ENCODE results near the gene GGTLC1. TPM values are rescaled to one million over a fixed set of nuclear protein-coding genes. Genes with fewer than 3 reads are reported as not detected.

The GGTLC1 gene
- total and polyA plus RNA-seq, 2 experiments from 2014 or later, result not detected

DNA sequence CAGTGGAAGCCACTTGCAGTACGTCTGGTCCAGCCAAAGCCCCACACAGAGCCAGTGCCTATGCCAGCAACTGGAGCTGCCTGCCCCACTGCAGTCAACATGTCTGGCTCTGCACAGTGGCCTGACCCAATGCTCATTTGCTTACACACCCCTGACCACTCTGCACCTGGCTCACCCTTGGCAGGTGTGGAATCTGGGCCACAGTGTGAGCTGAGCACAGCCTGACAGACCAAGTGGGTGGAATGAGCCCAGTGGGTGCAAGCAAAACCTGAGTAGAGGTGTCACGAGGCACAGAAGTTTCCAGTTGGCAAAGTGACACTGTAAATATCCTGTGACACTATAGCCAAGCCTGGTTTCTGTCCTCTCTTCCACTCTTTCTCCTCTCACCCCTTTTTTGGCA, 49.5 kb downstream of the GGTLC1 start (continued):
- TF ChIP-seq ZNF114 (CRISPR knock-in tag; IDR thresholded peaks at IDR 0.05), result no peak

DNA sequence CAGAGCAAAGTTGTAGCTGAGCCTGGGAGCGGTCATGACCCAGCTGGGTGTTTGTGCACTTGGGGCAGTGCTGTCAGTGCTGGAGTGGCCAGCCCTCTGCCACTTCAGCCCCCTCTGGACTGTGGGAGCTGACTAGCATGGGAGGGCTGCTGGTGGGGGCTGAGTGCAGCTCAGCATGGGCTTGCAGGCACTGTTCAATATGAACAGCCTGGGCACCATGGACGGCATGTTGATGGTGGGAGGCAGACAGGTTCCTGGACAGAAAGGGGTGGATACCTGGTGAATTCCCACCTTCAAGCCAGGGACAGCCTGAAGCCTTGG, 50.5 kb downstream of the GGTLC1 start:
- Mint-ChIP-seq H3K9me3 (peaks cover 8% of the 10 kb centered on the region), H3K4me1 (no peaks in the 10 kb centered on the region), H3K4me3 (no peak overlapping the region), H3K36me3 (ENCODE audit: low read depth) (peaks cover 3% of the 10 kb centered on the region; the same call in 2 of the 3 replicates), H3K27me3 (ENCODE audit: insufficient read depth, low read depth, poor library complexity) (no peaks in the 10 kb centered on the region), H3K27ac (no peak overlapping the region)
- no peaks in the 10 kb centered on the region for H3K27me3 ChIP-seq (ENCODE audit: insufficient read depth)
- DNase-seq (ENCODE audit: low spot score) (no peak), ATAC-seq (no peak)
- H3K27ac ChIP-seq (ENCODE audit: low read depth), result no peak overlapping the region
- H2AFZ ChIP-seq, result no peak overlapping the region
- H3K4me2 ChIP-seq, result no peak overlapping the region
- no peaks in the 10 kb centered on the region for H4K20me1 ChIP-seq (replicated peaks; ENCODE audit: insufficient read depth)
- no peak overlapping the region for H3K4me3 ChIP-seq
- H3F3A ChIP-seq (replicated peaks; ENCODE audit: low read depth), result no peaks in the 10 kb centered on the region
- H3K4me1 ChIP-seq (ENCODE audit: insufficient read depth), result no peaks in the 10 kb centered on the region
- H3K36me3 ChIP-seq (ENCODE audit: insufficient read depth), result no peaks in the 10 kb centered on the region
- no peaks in the 10 kb centered on the region for H3K79me2 ChIP-seq (replicated peaks; ENCODE audit: insufficient read depth)
- peaks cover 10% of the 10 kb centered on the region for H3K9me2 ChIP-seq (ENCODE audit: insufficient read depth)
- TF ChIP-seq, protein P1, sequence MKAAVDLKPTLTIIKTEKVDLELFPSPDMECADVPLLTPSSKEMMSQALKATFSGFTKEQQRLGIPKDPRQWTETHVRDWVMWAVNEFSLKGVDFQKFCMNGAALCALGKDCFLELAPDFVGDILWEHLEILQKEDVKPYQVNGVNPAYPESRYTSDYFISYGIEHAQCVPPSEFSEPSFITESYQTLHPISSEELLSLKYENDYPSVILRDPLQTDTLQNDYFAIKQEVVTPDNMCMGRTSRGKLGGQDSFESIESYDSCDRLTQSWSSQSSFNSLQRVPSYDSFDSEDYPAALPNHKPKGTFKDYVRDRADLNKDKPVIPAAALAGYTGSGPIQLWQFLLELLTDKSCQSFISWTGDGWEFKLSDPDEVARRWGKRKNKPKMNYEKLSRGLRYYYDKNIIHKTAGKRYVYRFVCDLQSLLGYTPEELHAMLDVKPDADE (IDR thresholded peaks at IDR 0.05), result no peak
- TF ChIP-seq, protein P2, sequence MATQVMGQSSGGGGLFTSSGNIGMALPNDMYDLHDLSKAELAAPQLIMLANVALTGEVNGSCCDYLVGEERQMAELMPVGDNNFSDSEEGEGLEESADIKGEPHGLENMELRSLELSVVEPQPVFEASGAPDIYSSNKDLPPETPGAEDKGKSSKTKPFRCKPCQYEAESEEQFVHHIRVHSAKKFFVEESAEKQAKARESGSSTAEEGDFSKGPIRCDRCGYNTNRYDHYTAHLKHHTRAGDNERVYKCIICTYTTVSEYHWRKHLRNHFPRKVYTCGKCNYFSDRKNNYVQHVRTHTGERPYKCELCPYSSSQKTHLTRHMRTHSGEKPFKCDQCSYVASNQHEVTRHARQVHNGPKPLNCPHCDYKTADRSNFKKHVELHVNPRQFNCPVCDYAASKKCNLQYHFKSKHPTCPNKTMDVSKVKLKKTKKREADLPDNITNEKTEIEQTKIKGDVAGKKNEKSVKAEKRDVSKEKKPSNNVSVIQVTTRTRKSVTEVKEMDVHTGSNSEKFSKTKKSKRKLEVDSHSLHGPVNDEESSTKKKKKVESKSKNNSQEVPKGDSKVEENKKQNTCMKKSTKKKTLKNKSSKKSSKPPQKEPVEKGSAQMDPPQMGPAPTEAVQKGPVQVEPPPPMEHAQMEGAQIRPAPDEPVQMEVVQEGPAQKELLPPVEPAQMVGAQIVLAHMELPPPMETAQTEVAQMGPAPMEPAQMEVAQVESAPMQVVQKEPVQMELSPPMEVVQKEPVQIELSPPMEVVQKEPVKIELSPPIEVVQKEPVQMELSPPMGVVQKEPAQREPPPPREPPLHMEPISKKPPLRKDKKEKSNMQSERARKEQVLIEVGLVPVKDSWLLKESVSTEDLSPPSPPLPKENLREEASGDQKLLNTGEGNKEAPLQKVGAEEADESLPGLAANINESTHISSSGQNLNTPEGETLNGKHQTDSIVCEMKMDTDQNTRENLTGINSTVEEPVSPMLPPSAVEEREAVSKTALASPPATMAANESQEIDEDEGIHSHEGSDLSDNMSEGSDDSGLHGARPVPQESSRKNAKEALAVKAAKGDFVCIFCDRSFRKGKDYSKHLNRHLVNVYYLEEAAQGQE (IDR thresholded peaks at IDR 0.05; ENCODE audit: unreplicated experiment), result no peak
- TF ChIP-seq STAT1 (IDR thresholded peaks at IDR 0.05; ENCODE audit: unreplicated experiment), result no peak
- no peak for TF ChIP-seq JUNB (IDR thresholded peaks at IDR 0.05; ENCODE audit: unreplicated experiment)
- TF ChIP-seq, protein P3, sequence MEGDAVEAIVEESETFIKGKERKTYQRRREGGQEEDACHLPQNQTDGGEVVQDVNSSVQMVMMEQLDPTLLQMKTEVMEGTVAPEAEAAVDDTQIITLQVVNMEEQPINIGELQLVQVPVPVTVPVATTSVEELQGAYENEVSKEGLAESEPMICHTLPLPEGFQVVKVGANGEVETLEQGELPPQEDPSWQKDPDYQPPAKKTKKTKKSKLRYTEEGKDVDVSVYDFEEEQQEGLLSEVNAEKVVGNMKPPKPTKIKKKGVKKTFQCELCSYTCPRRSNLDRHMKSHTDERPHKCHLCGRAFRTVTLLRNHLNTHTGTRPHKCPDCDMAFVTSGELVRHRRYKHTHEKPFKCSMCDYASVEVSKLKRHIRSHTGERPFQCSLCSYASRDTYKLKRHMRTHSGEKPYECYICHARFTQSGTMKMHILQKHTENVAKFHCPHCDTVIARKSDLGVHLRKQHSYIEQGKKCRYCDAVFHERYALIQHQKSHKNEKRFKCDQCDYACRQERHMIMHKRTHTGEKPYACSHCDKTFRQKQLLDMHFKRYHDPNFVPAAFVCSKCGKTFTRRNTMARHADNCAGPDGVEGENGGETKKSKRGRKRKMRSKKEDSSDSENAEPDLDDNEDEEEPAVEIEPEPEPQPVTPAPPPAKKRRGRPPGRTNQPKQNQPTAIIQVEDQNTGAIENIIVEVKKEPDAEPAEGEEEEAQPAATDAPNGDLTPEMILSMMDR (conservative IDR thresholded peaks at IDR 0.05; ENCODE audit: low read depth in 2 of 2), result no peak
- no peak for TF ChIP-seq EZH2 (IDR thresholded peaks at IDR 0.05; ENCODE audit: low read depth, unreplicated experiment)
